EH (cell line): ENCODE data around the gene MARCHF4.

Experiments used
- DNase-seq: peaks from one replicate; pipeline ENCODE4 v3.0.0-alpha.2; 2015; ENCODE audit warnings: low read depth

The MARCHF4 gene, protein sequence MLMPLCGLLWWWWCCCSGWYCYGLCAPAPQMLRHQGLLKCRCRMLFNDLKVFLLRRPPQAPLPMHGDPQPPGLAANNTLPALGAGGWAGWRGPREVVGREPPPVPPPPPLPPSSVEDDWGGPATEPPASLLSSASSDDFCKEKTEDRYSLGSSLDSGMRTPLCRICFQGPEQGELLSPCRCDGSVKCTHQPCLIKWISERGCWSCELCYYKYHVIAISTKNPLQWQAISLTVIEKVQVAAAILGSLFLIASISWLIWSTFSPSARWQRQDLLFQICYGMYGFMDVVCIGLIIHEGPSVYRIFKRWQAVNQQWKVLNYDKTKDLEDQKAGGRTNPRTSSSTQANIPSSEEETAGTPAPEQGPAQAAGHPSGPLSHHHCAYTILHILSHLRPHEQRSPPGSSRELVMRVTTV

GRCh38 chr2:216371721-216372702 lies at the start of gene MARCHF4:
Gene MARCHF4, minus strand, starts transcription at chr2:216372483. Its CDS starts 2,223 bp downstream, at chr2:216370260.
- DNase-seq, result peak; percentile 90

GRCh38 chr2:216420367-216421101 lies 48.3 kb upstream of the MARCHF4 start:
- DNase-seq, result no peak

DNA sequence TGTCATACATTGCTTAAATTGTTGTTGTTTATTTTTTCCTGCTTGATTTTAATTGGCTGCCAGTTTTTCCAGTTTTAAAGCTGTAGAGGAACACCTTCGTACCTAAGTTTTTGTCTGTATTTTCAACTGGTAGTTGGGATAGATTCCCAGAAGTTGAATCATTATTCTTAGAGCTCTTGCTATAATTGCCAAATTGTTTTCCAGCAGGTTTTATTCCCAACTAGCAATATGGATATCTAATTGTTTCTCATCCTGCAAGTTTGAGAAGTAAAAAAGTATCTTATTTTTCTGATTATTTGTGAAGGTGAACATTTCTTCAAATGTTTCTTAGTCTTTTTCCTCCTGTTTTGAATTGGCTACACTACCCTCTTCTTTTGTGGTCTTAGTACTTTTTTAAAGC lies 46.7 kb upstream of the MARCHF4 start:
- DNase-seq, result no peak

DNA sequence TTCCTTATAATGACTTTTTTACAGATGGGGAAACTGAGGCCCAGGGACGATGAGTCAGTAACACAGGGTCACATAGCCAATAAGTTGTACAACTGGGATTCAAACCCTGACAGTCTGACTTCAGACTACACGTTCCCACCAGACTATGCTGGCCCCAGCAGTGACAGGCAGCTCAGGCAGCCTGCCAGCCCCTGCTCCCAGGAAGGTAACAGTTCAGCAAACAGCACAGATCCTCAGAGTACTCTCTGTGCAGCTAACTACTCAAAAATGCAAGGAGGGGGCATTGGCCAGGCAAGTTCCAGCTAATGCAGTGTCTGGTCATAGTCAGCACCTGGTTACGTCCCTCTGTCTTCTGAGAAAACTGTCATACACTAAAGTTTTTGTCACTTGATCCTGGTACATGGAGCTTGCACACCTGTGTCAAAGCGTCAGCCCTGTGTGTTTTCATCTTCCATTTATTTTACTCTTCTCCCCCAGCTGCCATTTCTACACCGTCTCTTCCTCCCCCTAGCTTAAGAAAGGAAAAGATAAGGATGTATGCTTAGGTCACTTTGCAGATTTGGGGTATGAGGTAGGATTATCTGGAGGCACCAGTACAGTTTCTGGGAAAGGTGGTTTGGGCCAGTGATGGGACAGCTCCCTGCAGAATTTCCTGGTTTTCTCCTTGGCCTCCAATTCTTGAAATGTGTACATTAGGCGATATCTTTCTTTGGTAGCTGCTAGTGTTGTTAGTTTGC lies 44.5 kb upstream of the MARCHF4 start:
- DNase-seq, result no peak

GRCh38 chr2:216415541-216415940 lies 43.3 kb upstream of the MARCHF4 start:
- DNase-seq, result no peak

DNA sequence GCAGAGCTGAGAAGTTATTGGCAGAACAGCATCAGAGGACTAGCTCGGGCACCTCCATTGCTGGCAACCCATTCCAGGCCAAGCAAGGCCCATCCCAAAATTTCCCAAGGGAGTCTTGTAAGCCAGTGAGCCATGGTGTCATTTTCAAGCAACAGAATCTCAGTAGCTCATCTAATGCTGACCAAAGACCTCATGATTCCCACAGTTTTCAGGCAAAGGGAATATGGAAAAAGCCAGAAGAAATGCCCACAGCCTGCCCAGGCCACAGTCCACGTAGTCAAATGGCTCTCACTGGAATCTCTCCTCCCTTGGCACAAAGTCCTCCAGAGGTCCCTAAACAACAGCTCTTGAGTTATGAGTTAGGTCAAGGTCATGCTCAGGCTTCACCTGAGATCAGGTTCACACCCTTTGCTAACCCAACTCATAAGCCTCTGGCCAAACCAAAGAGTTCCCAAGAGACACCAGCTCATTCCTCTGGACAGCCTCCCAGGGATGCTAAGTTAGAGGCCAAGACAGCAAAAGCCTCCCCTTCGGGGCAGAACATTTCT lies 42.6 kb upstream of the MARCHF4 start:
- no peak for DNase-seq

DNA sequence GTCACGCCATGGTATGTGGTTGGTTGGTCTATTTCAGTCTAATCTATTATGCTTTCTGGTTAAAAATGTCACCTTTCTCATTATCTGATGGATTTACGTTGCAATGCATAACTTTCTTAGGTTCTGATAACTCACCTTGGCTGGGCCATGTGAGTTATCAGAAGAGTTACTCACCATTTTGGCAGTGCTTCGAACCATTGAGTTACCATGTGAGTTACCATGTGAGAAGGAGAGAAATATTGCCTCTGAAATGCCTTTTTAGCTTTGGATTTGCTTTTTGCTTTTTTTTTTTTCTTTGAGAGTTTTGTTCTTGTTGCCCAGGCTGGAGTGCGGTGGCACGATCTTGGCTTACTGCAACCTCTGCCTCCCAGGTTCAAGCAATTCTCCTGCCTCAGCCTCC lies 41.6 kb upstream of the MARCHF4 start:
- no peak for DNase-seq

- DNase-seq, result peak; percentile 99
Observed at GRCh38 chr2:216412022-216412999, 40.0 kb upstream of the MARCHF4 start, which contains the start of gene SMARCAL1. Gene SMARCAL1, plus strand, starts transcription at chr2:216412484. Its CDS starts 2,221 bp downstream, at chr2:216414705.

DNA sequence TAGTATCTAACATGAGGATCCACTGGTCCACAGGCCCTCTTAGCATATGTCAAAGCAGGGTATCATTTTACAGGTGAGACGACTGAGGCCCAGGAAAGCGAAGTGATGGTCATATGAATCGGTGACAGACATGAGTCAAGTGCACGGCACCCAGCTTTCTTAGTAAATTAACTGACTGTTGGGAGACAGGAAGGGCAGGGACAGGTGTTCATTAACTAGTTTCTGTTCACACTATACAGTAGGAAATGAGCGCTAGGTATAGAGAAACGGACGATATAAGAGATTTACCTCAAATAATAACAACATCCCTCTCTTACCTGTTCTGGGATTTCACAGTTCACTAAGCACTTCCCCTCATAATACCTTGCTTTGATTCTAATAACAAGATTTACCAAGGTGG lies 38.3 kb upstream of the MARCHF4 start:
- DNase-seq, result no peak

DNA sequence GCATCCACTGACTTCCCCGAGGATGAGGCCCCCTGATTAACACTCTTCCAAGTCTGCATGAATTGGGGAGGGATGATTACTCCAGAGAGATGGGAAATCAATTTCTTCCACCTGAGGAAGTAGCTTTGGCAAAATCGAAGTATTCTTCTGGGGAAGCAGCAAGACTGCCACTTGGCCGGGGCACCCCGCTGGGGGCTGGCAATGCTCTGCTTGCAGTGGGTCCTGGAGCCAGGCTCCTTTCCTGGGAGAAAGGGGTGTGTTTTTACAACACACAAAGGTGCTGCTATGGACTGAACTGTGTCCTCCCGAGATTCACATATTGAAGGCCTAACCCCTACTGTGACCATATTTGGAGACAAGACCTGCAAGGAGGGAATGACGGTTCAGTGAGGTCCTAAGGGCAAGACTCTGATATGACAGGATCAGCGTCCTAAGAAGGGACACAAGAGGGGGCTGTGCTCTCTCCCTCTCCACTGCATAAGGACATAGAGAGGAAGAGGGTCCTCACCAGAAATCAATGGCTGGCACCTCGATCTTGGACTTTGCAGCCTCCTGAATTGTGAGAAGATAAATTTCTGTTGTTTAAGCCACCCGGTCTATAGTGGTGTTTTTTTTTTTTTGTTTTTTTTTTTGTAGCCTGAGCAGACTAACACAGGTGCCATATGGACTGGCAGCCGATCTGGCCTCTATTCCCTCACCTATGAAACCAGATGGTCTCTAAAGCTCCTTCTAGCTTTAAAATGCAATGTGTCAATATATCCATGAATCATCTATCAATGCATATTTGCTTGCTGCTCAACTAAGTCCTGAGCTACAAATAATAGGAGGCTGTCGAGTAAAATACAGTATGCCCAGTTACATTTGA lies 36.4 kb upstream of the MARCHF4 start:
- DNase-seq, result no peak

DNA sequence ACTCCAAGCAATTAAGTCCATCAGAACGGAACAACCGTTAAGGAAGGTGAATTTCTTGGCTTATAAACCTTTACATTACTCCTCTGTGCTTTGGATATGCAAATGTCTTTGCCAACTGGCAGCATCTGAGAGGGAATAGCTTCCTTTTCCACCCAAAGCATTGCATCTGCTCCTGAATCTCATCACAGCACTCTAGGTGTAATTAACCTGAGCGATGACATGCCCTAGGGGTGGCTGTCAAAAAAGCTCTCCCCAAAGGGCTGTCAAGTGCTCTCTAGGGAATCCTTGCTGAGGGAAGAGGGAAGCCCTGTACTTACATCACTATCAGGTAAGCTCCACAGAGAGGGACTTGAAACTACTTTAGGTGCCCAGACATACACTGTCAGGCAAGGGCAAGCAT lies 34.5 kb upstream of the MARCHF4 start:
- no peak for DNase-seq

DNA sequence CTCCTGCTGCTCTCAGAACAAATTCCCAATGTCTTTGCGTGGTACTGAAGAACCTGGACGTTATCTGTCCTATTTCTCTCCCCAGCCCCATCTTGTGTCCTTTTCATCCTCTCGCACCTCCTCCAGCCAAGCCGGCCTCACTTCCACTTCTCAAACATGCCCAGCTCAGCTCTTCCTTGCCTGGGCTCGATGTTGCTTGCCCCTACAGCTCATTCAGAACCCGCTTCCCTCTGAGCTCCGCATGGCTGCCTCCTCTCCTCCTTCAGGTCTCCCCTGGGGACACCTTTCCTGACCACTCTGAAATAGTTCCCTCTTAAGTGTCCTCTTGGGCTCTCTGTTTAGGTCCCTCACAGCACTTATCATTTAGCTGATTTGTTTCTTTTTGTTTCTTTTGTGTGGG lies 33.3 kb upstream of the MARCHF4 start:
- DNase-seq, result no peak

DNA sequence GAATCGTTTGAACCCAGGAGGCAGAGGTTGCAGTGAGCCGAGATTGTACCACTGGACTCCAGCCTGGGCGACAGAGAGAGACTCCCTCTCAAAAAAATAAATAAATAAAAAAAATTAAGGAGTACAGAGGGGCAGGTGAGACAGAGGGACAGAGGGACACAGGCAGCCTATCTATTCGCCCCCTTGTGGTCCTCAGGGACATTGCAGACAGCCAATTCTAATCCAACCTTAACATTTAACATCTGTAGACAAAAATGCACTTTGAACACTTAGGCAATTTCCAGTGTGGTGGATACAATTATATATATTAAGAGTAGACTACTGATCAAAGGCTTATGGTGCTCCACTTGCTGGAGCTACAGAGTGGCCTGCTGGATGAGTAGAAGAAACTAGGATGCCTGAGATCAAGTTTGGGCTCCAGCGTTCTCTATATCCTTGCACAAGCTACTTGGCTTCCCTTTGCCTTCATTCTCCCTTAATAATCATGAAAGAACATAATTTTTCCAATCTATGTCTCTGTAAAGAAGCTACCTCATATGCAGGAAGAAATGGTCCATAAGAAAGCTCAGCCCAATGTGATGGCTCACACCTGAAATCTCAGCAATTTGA lies 31.8 kb upstream of the MARCHF4 start:
- peak; percentile 60 for DNase-seq

- DNase-seq, result no peak
Observed at GRCh38 chr2:216402751-216403150, 30.5 kb upstream of the MARCHF4 start.

- no peak for DNase-seq
Observed at GRCh38 chr2:216399621-216400020, 27.3 kb upstream of the MARCHF4 start.

GRCh38 chr2:216394881-216395280 lies 22.6 kb upstream of the MARCHF4 start:
- no peak for DNase-seq

GRCh38 chr2:216392945-216393840 lies 20.9 kb upstream of the MARCHF4 start:
- no peak for DNase-seq
